Body of pancreas (tissue), 4 donors: ENCODE measurements around the gene MAGI3. TPM values are rescaled to one million over a fixed set of nuclear protein-coding genes. Genes with fewer than 3 reads are reported as not detected.
"Not testable (repeated sequence)": the region's sequence is repeated elsewhere in the genome, so short reads cannot be mapped to it uniquely, and the experiment has no call there.

Experiments
- ATAC-seq: fragments of 150-250 bp; one replicate; pipeline ENCODE4 v1.9.1; 2016
- DNase-seq, 4 donors: peaks; one replicate each; pipeline ENCODE4 v3.0.0-alpha.2; 2019
- H3K27ac ChIP-seq, 4 donors: fragments of 200-600 bp; sonication (generic); 1 replicate in 3 of 4; 2 replicates in 1 of 4; pipeline versions ENCODE4 v1.5.1 to v1.6.1; 2016 to 2019; ENCODE audit warnings: mild to moderate bottlenecking in 1 of 4, mixed read lengths in 1 of 4, moderate library complexity in 1 of 4
- H3K27me3 ChIP-seq, 2 donors: fragments of 200-600 bp; sonication (generic); one replicate each; pipeline ENCODE4 v1.6.0; 2016; ENCODE audit warnings: mild to moderate bottlenecking in 1 of 2
- H3K36me3 ChIP-seq, 2 donors: fragments of 200-600 bp; sonication (generic); replicated peaks in 1 of 2; 2 replicates each; pipeline ENCODE4 v1.5.1; 2016; ENCODE audit warnings: low read depth in 2 of 2; ENCODE audit not compliant: insufficient read depth in 1 of 2
- H3K4me1 ChIP-seq: fragments of 200-600 bp; sonication (generic); one replicate; pipeline ENCODE4 v1.6.0; 2016
- H3K4me3 ChIP-seq, 2 donors: fragments of 200-600 bp; sonication (generic); 1 replicate in 1 of 2; 2 replicates in 1 of 2; pipeline ENCODE4 v1.5.1; 2016 to 2019
- H3K9me3 ChIP-seq, 3 donors: fragments of 200-600 bp; sonication (generic); 1 replicate in 2 of 3; 2 replicates in 1 of 3; pipeline ENCODE4 v1.5.1; 2016
- CTCF ChIP-seq, 7 experiments: fragments of 450-650 bp in 4 of 7; fragments of 200-600 bp in 3 of 7; sonication (generic) in 3 of 7; IDR thresholded peaks; one replicate each; pipeline ENCODE4 v1.5.1; 2016 to 2019; ENCODE audit warnings: antibody characterized with exemption in 7 of 7
- POLR2A ChIP-seq, 3 donors: fragments of 450-650 bp; IDR thresholded peaks; one replicate each; pipeline ENCODE4 v1.6.1; 2016; ENCODE audit warnings: antibody characterized with exemption in 3 of 3, mild to moderate bottlenecking in 2 of 3
- WGBS, 2 donors: methylation state at CpG; one replicate each; pipeline ENCODE4 v1.1.5; 2017; 5-methylcytosine and 5-hydroxymethylcytosine counted together
- intact Hi-C: fragments of 100-400 bp; cut with DNase I; formaldehyde crosslinking; loops from one replicate; pipeline ENCODE4 v1.15.1; 2023
- total RNA-seq, 2 donors: library from RNA; depleted of rRNA; stranded (reverse); fragments of >200 nt; gene quantifications; one replicate each; pipeline ENCODE4 v1.1.0, GENCODE V29; 2016

MAGI3 gene
- total RNA-seq, 2 donors from 2014 or later: 38.4 to 75.8 TPM

GRCh38 chr1:113692342-113692741 is 302.0 kb downstream of the MAGI3 start:
- H3K4me3 ChIP-seq: no peak overlapping the region
- TF ChIP-seq POLR2A (IDR thresholded peaks at IDR 0.05) (no peak), CTCF (IDR thresholded peaks at IDR 0.05) (no peak)
- no peak for ATAC-seq
- DNase-seq: no peak
- no peaks in the 10 kb centered on the region for H3K27me3 ChIP-seq
- H3K36me3 ChIP-seq: no peaks in the 10 kb centered on the region
- WGBS, 2 donors: 33 to 83% methylated on average over 2 of the region's 2 CpGs
- intact Hi-C loops: no loop called here
- no peaks in the 10 kb centered on the region for H3K4me1 ChIP-seq
- H3K27ac ChIP-seq: no peak overlapping the region
- no peaks in the 10 kb centered on the region for H3K9me3 ChIP-seq

GRCh38 chr1:113692824-113693431 is 302.6 kb downstream of the MAGI3 start:
- Histone ChIP-seq H3K36me3 (no peaks in the 10 kb centered on the region), H3K9me3 (no peaks in the 10 kb centered on the region), H3K4me3 (no peak overlapping the region), H3K4me1 (no peaks in the 10 kb centered on the region), H3K27ac (no peak overlapping the region), H3K27me3 (no peaks in the 10 kb centered on the region)
- ATAC-seq (no peak), DNase-seq (no peak)
- intact Hi-C loops: no loop called here
- 52 to 69% methylated on average over 4 of the region's 4 CpGs for WGBS, 2 donors
- no peak for TF ChIP-seq CTCF (IDR thresholded peaks at IDR 0.05)
- no peak for TF ChIP-seq POLR2A (IDR thresholded peaks at IDR 0.05)

GRCh38 chr1:113694910-113695309 is 304.6 kb downstream of the MAGI3 start:
- DNase-seq (no peak), ATAC-seq (no peak)
- Histone ChIP-seq H3K9me3 (no peaks in the 10 kb centered on the region), H3K36me3 (no peaks in the 10 kb centered on the region), H3K4me1 (no peaks in the 10 kb centered on the region), H3K4me3 (no peak overlapping the region), H3K27ac (no peak overlapping the region), H3K27me3 (no peaks in the 10 kb centered on the region)
- TF ChIP-seq POLR2A (IDR thresholded peaks at IDR 0.05) (no peak), CTCF (IDR thresholded peaks at IDR 0.05) (no peak)
- intact Hi-C loops: no loop called here

GRCh38 chr1:113701429-113701828 is 311.1 kb downstream of the MAGI3 start:
- DNase-seq (no peak), ATAC-seq (no peak)
- intact Hi-C loops: no loop called here
- WGBS, 2 donors: 87 to 92% methylated on average over 3 of the region's 3 CpGs
- Histone ChIP-seq H3K27me3 (no peaks in the 10 kb centered on the region), H3K4me1 (no peaks in the 10 kb centered on the region), H3K9me3 (no peaks in the 10 kb centered on the region), H3K4me3 (no peak overlapping the region), H3K27ac (no peak overlapping the region), H3K36me3 (peaks cover 0 to 2% of the 10 kb centered on the region in 2 donors)
- TF ChIP-seq POLR2A (IDR thresholded peaks at IDR 0.05) (no peak), CTCF (IDR thresholded peaks at IDR 0.05) (no peak)

- no peak overlapping the region for H3K4me3 ChIP-seq
- TF ChIP-seq CTCF (IDR thresholded peaks at IDR 0.05) (peak in 2 of 7 experiments; percentile 9 to 17), POLR2A (IDR thresholded peaks at IDR 0.05) (no peak)
- peak; percentile 10 to 44 (median 26) for DNase-seq
- 57 to 62% methylated on average over 3 of the region's 3 CpGs for WGBS, 2 donors
- ATAC-seq: peak; percentile 47
- intact Hi-C loops: no loop called here
- H3K27ac ChIP-seq: no peak overlapping the region
- H3K36me3 ChIP-seq: no peaks in the 10 kb centered on the region
- H3K9me3 ChIP-seq: no peaks in the 10 kb centered on the region
- H3K27me3 ChIP-seq: no peaks in the 10 kb centered on the region
- peaks cover 7% of the 10 kb centered on the region for H3K4me1 ChIP-seq
These were observed 324.4 kb downstream of the MAGI3 start for GRCh38 chr1:113714606-113715269.

- H3K4me1 ChIP-seq, intact Hi-C loops, H3K9me3 ChIP-seq, H3K27ac ChIP-seq, ATAC-seq, H3K36me3 ChIP-seq, H3K4me3 ChIP-seq, H3K27me3 ChIP-seq, DNase-seq: not testable (repeated sequence)
- 93 to 96% methylated on average over 6 of the region's 6 CpGs for WGBS, 2 donors
These were observed 327.2 kb downstream of the MAGI3 start for GRCh38 chr1:113717506-113717905.

- H3K27ac ChIP-seq, intact Hi-C loops, H3K9me3 ChIP-seq, ATAC-seq, H3K27me3 ChIP-seq, H3K4me3 ChIP-seq, H3K4me1 ChIP-seq, DNase-seq, H3K36me3 ChIP-seq: not testable (repeated sequence)
- 100% methylated on average over 5 of the region's 5 CpGs for WGBS, 2 donors
These were observed 328.3 kb downstream of the MAGI3 start for GRCh38 chr1:113718621-113719020.
